ENCODE measurements around the gene VCAN.

VCAN gene

DNA sequence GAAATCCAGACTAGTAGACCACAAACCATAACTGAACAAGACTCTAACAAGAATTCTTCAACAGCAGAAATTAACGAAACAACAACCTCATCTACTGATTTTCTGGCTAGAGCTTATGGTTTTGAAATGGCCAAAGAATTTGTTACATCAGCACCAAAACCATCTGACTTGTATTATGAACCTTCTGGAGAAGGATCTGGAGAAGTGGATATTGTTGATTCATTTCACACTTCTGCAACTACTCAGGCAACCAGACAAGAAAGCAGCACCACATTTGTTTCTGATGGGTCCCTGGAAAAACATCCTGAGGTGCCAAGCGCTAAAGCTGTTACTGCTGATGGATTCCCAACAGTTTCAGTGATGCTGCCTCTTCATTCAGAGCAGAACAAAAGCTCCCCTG lies 68.6 kb downstream of the VCAN start:
- DNase-seq: no peak

DNA sequence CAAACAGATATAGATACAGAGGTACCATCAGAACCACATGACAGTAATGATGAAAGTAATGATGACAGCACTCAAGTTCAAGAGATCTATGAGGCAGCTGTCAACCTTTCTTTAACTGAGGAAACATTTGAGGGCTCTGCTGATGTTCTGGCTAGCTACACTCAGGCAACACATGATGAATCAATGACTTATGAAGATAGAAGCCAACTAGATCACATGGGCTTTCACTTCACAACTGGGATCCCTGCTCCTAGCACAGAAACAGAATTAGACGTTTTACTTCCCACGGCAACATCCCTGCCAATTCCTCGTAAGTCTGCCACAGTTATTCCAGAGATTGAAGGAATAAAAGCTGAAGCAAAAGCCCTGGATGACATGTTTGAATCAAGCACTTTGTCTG lies 69.2 kb downstream of the VCAN start:
- no peak for DNase-seq

GRCh38 chr5:83542839-83543238 lies 71.3 kb downstream of the VCAN start:
- DNase-seq: no peak

DNA sequence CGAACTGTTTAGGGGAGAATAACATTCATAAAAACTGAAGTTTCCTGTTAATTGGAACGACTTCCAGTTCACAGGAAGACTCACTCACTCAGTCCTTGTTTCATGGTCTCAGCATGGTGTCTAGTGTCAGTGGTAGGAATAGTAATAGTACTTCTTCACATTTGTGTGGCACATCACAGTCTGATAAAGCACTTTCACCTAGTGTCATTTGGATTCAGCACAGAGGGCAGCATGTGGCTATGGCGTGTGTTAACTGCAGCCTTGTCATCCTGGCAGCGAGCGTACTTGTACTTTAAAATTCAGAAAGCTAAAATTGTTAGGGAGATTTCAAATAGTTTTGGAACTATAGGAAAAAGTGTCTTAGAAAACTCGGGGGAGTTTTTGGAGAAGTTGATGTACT lies 72.4 kb downstream of the VCAN start:
- DNase-seq: no peak

- DNase-seq: no peak
These were observed 75.6 kb downstream of the VCAN start for GRCh38 chr5:83547161-83547560.

- no peak for DNase-seq
These were observed 76.3 kb downstream of the VCAN start for GRCh38 chr5:83547889-83548288.

DNA sequence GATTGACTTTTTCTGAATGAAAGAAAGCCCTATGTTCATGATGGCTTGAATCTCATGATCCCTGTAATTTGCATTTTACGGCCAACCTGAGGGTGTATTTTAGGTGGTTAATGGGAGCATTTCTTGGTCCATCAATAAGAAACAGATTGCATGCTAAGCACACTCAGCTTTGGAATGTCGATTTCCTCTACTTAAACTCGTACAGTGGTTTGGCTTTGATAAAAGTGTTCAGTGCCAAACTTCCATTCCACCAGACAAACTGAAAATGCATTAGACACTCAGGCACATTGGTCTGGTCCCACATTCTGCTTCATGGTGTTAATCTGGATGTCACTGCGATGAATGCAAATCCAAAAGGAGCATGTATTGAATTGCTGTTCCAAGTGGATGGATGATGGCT lies 77.0 kb downstream of the VCAN start:
- no peak for DNase-seq

DNA sequence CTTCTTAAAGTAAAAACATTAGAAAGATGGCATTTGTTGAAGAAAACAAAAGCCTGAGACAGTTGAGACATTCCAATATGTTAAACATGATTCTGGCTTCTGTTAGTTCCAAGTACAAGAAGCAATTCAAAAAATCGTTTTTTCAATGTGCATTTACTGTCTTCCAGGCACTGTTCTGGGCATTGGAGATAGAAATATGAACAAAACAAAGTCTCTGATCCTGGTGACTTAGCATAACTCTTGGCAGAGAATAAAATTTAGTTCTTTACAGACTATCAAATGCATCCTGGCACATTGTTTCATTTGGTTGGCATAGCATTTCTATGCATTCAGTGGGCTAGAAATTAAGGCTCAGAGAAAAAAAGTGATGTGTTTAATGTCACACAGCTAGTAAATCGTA lies 77.5 kb downstream of the VCAN start:
- no peak for DNase-seq

DNA sequence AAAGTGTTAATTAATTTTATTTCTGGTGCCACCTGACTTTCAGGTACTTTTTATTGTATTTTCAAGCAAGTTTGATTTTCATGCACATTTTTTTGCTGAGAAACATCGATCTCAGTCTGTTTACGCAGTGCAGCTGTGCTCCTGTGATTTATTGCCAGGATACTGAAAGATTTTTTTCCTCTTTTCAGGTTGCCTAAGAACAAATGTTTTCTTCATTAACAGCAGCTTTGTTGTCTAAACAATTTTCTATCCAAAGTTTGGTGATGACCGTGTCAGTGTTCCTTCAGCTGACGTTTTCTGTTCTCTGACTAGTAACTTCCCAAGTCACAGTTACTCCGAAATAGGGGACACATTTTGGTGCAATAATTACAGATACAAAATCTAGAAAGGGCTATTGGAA lies 78.1 kb downstream of the VCAN start:
- no peak for DNase-seq

GRCh38 chr5:83551821-83552220 lies 80.3 kb downstream of the VCAN start:
- DNase-seq: no peak

- DNase-seq: no peak
These were observed 80.7 kb downstream of the VCAN start for GRCh38 chr5:83552275-83552674.

DNA sequence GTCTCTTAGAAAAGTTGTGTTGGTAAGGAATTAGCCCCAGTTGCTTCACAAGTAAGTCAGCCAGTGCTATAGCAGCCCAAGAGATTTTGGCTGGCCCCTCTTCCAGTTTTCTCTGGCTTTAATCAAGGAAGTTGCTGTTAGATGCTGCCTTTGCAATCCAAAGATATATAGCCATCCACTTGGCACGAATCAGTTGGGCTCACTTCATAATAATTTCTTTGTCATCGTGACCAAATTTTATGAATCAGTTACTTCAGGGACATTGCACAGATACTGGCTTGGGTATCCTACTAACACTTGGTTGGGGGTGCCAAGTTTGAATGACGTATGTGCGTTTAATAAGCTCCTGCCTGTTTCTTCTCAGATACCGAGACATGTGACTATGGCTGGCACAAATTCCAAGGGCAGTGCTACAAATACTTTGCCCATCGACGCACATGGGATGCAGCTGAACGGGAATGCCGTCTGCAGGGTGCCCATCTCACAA lies 81.5 kb downstream of the VCAN start:
- no peak for DNase-seq

DNA sequence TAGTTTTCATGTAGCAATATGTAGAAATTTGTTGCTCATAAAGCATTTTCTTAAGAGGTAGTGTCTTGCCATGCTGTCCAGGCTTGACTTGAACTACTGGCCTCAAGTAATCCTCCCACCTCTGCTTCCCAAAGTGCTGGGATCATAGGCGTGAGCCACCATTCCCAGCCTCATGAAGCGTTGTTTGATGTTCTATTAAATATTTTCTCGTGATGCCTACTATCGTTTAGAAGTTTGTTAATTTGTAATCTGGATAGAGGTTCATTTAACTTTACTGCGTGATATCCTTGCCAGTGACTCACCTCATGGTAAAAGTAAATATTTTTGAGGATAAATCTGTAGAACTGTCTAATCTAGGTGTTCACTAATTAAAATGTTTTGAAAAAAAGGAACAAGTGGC lies 82.6 kb downstream of the VCAN start:
- DNase-seq: no peak

- DNase-seq: no peak
These were observed 83.1 kb downstream of the VCAN start for GRCh38 chr5:83554686-83555085.

- DNase-seq: no peak
These were observed 83.7 kb downstream of the VCAN start for GRCh38 chr5:83555263-83555662.

DNA sequence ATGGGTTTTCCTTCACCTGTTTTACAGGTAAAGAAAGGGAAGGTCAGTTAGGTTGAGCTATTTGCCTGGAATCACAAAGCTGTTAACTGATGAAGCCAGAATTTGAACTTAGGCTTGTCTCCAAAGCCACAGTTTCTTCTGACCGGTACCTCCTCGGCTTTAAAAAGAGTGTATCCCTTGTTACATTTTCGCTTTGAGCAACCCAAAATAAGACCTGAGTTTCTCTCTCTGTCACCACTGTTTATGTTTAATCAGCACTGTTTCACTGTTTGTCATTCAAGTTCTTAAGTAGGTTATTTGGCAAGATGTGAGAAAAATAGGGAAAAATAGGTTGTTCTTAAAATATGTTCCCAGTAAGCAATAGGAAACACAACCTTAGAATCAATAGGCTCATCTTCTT lies 84.6 kb downstream of the VCAN start:
- peak in 1 of 5 experiments; percentile 33 for DNase-seq

- no peak for DNase-seq
These were observed 87.7 kb downstream of the VCAN start for GRCh38 chr5:83559118-83559785.

GRCh38 chr5:83562071-83562606 lies 90.6 kb downstream of the VCAN start:
- DNase-seq: no peak

GRCh38 chr5:83562791-83563557 lies 91.4 kb downstream of the VCAN start:
- no peak for DNase-seq

DNA sequence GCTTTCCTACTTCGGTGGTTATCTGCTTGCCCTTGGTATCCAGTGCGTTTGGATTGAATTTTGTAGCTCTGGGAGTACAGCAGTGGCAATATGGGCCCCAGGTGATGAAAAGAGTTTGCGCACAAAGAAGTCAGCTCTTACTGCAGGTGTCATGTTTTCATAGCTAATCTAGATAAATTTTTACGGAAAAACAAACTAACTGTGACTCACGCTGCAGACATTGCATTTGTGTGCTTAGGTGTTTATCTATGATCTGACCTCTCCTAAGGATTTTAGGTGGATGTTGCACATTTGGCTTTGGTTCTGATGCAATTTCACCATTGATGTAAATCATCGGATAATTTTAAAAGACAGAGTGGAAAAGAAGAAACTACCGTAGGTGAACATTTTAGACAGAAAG lies 92.1 kb downstream of the VCAN start:
- DNase-seq: no peak

GRCh38 chr5:83564069-83564749 lies 92.7 kb downstream of the VCAN start:
- peak in 2 of 5 experiments; percentile 2 to 38 for DNase-seq

DNA sequence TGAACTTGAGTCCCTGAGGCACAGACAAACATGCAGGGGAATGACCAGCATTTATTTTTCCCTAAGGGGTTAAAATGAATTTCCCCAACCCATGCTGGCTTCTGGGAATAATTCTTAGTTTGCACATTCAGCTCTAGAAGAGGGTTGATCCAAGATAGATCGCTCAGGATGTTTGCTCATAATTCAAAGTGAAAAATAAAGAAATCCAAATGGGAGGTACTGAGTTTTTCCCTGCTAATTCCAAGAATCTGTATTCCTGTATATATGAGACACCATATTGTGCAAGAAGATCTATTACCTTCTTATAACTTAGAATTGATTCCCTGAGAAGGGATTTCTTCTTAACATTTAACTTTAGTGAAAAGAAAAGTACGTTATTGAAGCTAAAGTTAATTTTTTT lies 96.2 kb downstream of the VCAN start:
- DNase-seq: no peak

DNA sequence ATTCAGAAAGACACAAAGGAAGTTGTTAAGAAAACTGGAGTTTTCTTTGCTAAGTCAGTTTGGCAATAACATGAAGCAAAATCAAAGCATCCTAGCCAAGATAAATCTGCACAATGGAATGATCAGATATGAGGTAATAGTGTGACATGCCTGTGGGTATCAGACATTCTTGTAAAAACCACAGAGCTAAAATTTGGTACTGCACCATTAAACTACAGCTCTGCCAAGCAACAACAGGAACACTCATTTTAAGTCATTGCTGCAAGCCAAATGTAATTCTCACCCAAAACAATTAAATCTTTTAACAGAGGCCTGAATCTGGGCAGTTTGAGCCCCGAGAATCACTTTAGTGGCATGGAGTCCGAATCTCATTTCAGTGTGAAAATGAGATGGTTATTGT lies 96.6 kb downstream of the VCAN start:
- DNase-seq: peak in 1 of 5 experiments; percentile 66

DNA sequence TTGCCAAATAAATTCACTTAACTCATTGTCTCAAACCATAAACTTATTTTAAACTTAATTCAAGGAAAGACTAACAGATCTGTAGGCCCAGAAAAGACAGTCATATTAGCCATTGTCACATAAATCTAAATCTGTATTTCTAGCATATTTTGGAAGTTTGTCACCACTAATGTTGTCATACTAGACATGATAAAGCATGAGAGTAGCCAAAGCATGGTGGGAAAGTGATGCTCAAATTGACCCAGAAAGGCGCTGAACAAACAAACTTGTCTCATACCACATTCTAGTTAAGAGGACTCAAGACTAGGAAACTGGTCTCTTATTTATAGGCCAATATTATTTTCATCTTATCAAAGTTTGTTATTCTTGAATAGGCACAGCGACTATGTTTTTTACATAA lies 99.4 kb downstream of the VCAN start:
- no peak for DNase-seq

Data from T-helper 2 cell (primary cell).